Gastrocnemius medialis (tissue), 4 donors: ENCODE data around the gene FARP1. TPM values are rescaled to one million over a fixed set of nuclear protein-coding genes. Genes with fewer than 3 reads are reported as not detected.

ENCODE experiments used
- ATAC-seq, 2 donors: fragments of 150-250 bp; one replicate each; pipeline ENCODE4 v1.9.1; 2016
- DNase-seq, 2 donors: peaks; one replicate each; pipeline ENCODE4 v3.0.0-alpha.2; 2019
- H3K27ac ChIP-seq, 4 donors: fragments of 200-600 bp; sonication (generic); 1 replicate in 1 of 4; 2 replicates in 3 of 4; pipeline ENCODE4 v1.5.1; 2016 to 2018; ENCODE audit warnings: mild to moderate bottlenecking in 2 of 4, moderate library complexity in 1 of 4
- H3K27me3 ChIP-seq, 3 donors: fragments of 200-600 bp; sonication (generic) in 2 of 3; 1 replicate in 1 of 3; 2 replicates in 2 of 3; pipeline versions ENCODE4 v1.5.1 to v1.6.0; 2016 to 2019; ENCODE audit warnings: mild to moderate bottlenecking in 1 of 3, moderate library complexity in 1 of 3
- H3K36me3 ChIP-seq, 2 donors: fragments of 200-600 bp; sonication (generic) in 1 of 2; one replicate each; pipeline ENCODE4 v1.5.1; 2017 to 2018
- H3K4me1 ChIP-seq, 2 donors: fragments of 200-600 bp; sonication (generic) in 1 of 2; one replicate each; pipeline ENCODE4 v1.5.1; 2016 to 2017; ENCODE audit warnings: mild to moderate bottlenecking in 2 of 2
- H3K4me3 ChIP-seq, 4 donors: fragments of 200-600 bp; sonication (generic) in 3 of 4; 1 replicate in 1 of 4; 2 replicates in 3 of 4; pipeline ENCODE4 v1.5.1; 2016 to 2019; ENCODE audit warnings: mild to moderate bottlenecking in 2 of 4
- H3K9me3 ChIP-seq, 3 donors: fragments of 200-600 bp; sonication (generic) in 2 of 3; 1 replicate in 1 of 3; 2 replicates in 2 of 3; pipeline ENCODE4 v1.5.1; 2016 to 2019
- POLR2A ChIP-seq, 2 donors: fragments of 450-650 bp; IDR thresholded peaks; one replicate each; pipeline ENCODE4 v1.6.1; 2017; ENCODE audit warnings: antibody characterized with exemption in 2 of 2, mild to moderate bottlenecking in 2 of 2, moderate library complexity in 2 of 2
- in situ Hi-C, 4 donors: fragments of 200-750 bp; cut with MboI; loops; one replicate each; pipeline versions ENCODE4 v1.15.0 to v1.8.0; 2017; ENCODE audit warnings: low sequenced_read_pairs in 4 of 4
- intact Hi-C: fragments of 100-400 bp; cut with DNase I; formaldehyde crosslinking; loops from one replicate; pipeline ENCODE4 v1.15.1; 2023; ENCODE audit warnings: low total_unique reads
- total RNA-seq, 4 donors: library from RNA; depleted of rRNA; stranded (reverse); fragments of >200 nt; gene quantifications; one replicate each; pipeline versions ENCODE4 v1.1.0 to v1.2.3, GENCODE V29; 2016
- TF ChIP-seq, protein P1 (sequence below), 5 experiments: fragments of 450-650 bp in 3 of 5; fragments of 200-600 bp in 2 of 5; sonication (generic) in 2 of 5; IDR thresholded peaks in 4 of 5; conservative IDR thresholded peaks in 1 of 5; 1 replicate in 4 of 5; 2 replicates in 1 of 5; pipeline ENCODE4 v1.5.1; 2016 to 2019; ENCODE audit warnings: antibody characterized with exemption in 5 of 5, mild to moderate bottlenecking in 3 of 5, moderate library complexity in 3 of 5

FARP1 gene
- total RNA-seq, 4 donors from 2014 or later, result 3.5 to 9.8 (median 4.9) TPM

DNA sequence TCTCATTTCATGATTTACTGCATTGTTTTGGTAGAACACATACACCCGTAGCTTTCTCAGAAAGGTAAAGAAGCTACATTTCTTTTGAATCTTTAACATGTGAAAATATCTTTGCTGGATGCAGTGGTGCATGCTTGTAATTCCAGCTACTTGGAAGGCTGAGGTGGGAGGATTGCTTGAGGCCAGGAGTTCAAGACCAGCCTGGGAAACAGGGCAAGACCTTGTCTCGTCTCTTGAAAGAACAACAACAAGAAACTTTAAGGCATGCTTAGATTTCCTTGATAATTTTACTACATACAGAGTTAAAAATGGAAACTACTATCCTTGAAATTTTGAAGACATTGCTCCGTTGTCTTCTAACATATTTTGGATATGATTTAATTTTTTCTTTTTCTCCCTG is 26.4 kb downstream of the FARP1 start:
- Histone ChIP-seq H3K27me3 (no peaks in the 10 kb centered on the region), H3K36me3 (no peaks in the 10 kb centered on the region), H3K9me3 (no peaks in the 10 kb centered on the region), H3K4me1 (peaks cover 31% of the 10 kb centered on the region in 2 donors), H3K27ac (no peak overlapping the region), H3K4me3 (no peak overlapping the region)
- ATAC-seq, result no peak
- DNase-seq, result no peak
- intact Hi-C loops, result no loop called here
- in situ Hi-C loops, result loop anchor here in 1 of 4 donors (10.0 kb wide), 1 partner anchor 65 kb away; no protein-coding TSS in a partner anchor
- no peak for TF ChIP-seq POLR2A (IDR thresholded peaks at IDR 0.05)
- TF ChIP-seq, protein P1, sequence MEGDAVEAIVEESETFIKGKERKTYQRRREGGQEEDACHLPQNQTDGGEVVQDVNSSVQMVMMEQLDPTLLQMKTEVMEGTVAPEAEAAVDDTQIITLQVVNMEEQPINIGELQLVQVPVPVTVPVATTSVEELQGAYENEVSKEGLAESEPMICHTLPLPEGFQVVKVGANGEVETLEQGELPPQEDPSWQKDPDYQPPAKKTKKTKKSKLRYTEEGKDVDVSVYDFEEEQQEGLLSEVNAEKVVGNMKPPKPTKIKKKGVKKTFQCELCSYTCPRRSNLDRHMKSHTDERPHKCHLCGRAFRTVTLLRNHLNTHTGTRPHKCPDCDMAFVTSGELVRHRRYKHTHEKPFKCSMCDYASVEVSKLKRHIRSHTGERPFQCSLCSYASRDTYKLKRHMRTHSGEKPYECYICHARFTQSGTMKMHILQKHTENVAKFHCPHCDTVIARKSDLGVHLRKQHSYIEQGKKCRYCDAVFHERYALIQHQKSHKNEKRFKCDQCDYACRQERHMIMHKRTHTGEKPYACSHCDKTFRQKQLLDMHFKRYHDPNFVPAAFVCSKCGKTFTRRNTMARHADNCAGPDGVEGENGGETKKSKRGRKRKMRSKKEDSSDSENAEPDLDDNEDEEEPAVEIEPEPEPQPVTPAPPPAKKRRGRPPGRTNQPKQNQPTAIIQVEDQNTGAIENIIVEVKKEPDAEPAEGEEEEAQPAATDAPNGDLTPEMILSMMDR (IDR thresholded peaks at IDR 0.05 in 4 of 5, conservative IDR thresholded peaks at IDR 0.05 in 1 of 5), result no peak

DNA sequence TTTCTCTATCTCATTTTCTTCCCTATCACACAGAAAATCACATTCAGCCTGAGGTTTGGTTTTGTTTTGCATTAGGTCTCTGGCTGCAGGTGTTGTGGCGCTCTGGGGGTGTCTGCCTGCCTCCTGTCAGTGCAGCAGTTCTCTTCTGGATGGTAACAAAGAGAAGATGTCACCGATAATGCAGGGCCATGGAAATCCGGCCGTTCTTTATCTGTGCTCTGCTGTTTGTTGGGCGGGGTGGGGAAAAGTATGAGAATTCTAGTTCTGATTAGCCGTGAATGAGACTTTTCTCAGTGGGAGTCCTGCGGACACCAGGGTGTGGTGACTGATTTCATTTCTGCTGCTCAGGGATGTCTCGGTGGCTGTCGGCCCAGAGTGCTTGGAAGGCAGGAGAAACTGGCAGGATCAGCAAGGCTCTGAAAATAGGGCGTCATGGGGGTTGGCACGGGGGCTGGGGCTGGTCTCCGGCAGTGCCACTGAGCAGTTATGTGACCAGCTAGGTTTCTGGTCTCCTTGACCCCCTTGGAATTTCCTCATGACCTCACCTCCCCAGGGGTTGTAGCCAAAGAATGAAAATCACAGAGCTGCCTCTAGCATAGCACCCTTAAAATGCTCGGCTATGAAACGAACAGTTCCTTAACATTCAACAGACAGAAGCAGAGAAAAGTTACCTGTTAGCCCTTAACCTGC is 29.2 kb downstream of the FARP1 start:
- H3K9me3 ChIP-seq, result no peaks in the 10 kb centered on the region
- H3K4me3 ChIP-seq, result peak overlapping the region in 3 of 4 donors; percentile 16 to 40 (median 29)
- H3K4me1 ChIP-seq, result peaks cover 31 to 38% of the 10 kb centered on the region in 2 donors
- no peak for TF ChIP-seq POLR2A (IDR thresholded peaks at IDR 0.05)
- TF ChIP-seq, protein P1 (IDR thresholded peaks at IDR 0.05 in 4 of 5, conservative IDR thresholded peaks at IDR 0.05 in 1 of 5), result no peak
- peak in 1 of 2 donors; percentile 29 for DNase-seq
- peak overlapping the region; percentile 49 to 52 (median 50) for H3K27ac ChIP-seq
- intact Hi-C loops (no loop called here), in situ Hi-C loops (no loop called here)
- peak; percentile 50 to 74 for ATAC-seq
- H3K27me3 ChIP-seq, result no peaks in the 10 kb centered on the region
- H3K36me3 ChIP-seq, result no peaks in the 10 kb centered on the region

- Histone ChIP-seq H3K27me3 (no peaks in the 10 kb centered on the region), H3K4me3 (peak overlapping the region in 2 of 4 donors; percentile 16 to 40), H3K4me1 (peaks cover 31 to 38% of the 10 kb centered on the region in 2 donors), H3K9me3 (no peaks in the 10 kb centered on the region), H3K36me3 (no peaks in the 10 kb centered on the region), H3K27ac (peak overlapping the region; percentile 49 to 52 (median 50))
- in situ Hi-C loops, result no loop called here
- intact Hi-C loops, result no loop called here
- TF ChIP-seq, protein P1 (IDR thresholded peaks at IDR 0.05 in 4 of 5, conservative IDR thresholded peaks at IDR 0.05 in 1 of 5), result no peak
- no peak for TF ChIP-seq POLR2A (IDR thresholded peaks at IDR 0.05)
- DNase-seq, result no peak
- peak; percentile 25 to 31 for ATAC-seq
Measured at GRCh38 chr13:98172590-98173422, 29.9 kb downstream of the FARP1 start.

GRCh38 chr13:98173431-98174152 is 30.7 kb downstream of the FARP1 start:
- no peaks in the 10 kb centered on the region for H3K9me3 ChIP-seq
- no peaks in the 10 kb centered on the region for H3K36me3 ChIP-seq
- peaks cover 31 to 38% of the 10 kb centered on the region in 2 donors for H3K4me1 ChIP-seq
- intact Hi-C loops (no loop called here), in situ Hi-C loops (no loop called here)
- H3K27me3 ChIP-seq, result no peaks in the 10 kb centered on the region
- H3K4me3 ChIP-seq, result no peak overlapping the region
- peak overlapping the region; percentile 24 to 52 (median 50) for H3K27ac ChIP-seq
- TF ChIP-seq, protein P1 (IDR thresholded peaks at IDR 0.05 in 4 of 5, conservative IDR thresholded peaks at IDR 0.05 in 1 of 5), result no peak
- TF ChIP-seq POLR2A (IDR thresholded peaks at IDR 0.05), result no peak
- ATAC-seq, result peak; percentile 36 to 38
- peak in 1 of 2 donors; percentile 16 for DNase-seq
